ENCODE data around the gene CADM3. TPM values are rescaled to one million over a fixed set of nuclear protein-coding genes. Genes with fewer than 3 reads are reported as not detected.
A peak's percentile ranks its signal among the peaks of the same experiment; 100 is the strongest.

CADM3 gene, protein sequence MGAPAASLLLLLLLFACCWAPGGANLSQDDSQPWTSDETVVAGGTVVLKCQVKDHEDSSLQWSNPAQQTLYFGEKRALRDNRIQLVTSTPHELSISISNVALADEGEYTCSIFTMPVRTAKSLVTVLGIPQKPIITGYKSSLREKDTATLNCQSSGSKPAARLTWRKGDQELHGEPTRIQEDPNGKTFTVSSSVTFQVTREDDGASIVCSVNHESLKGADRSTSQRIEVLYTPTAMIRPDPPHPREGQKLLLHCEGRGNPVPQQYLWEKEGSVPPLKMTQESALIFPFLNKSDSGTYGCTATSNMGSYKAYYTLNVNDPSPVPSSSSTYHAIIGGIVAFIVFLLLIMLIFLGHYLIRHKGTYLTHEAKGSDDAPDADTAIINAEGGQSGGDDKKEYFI
- total RNA-seq: 1 to 10 TPM in 3 of 4 donors, under 1 TPM in 1; 0.73 to 4.8 (median 3.8) TPM

DNA sequence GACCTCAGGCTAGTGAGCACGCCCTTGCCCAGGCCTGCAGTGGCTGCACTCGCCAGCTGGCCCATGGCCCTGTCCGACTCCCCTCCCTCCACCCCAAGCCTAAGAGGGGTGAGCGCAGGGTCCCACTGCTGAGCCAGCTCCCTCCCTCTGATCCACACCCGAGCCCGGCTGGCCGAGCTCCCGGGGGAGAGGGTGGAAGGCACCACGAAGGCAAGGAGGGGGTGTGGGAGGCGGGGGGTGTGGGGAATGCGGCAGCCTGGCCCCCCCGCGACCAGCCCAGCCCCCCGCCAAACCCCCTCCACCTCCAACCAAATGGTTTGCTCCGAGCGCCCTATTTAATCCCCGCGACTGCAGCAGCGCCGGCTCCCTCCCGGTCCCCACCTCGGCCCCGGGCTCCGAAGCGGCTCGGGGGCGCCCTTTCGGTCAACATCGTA is at the start of gene CADM3:
Gene CADM3 (plus strand): TSS at position 362 of the 434 bp plus-strand sequence. CDS start 151 bp downstream, outside the sequence.
- peaks cover 7% of the 10 kb centered on the region for H3K27me3 ChIP-seq
- DNase-seq: no peak
- peak within 1 kb of the TSS in 1 of 3 donors; percentile 9 for H3K4me3 ChIP-seq (replicated peaks in 1 of 3)
- WGBS, 2 donors: 0 to 3% methylated on average over 5 to 11 of the region's 29 CpGs
- H3K27ac ChIP-seq: no peak within 1 kb of the TSS
- H3K4me1 ChIP-seq: peaks cover 0 to 18% of the 10 kb centered on the region in 2 donors
- TF ChIP-seq, protein P1, sequence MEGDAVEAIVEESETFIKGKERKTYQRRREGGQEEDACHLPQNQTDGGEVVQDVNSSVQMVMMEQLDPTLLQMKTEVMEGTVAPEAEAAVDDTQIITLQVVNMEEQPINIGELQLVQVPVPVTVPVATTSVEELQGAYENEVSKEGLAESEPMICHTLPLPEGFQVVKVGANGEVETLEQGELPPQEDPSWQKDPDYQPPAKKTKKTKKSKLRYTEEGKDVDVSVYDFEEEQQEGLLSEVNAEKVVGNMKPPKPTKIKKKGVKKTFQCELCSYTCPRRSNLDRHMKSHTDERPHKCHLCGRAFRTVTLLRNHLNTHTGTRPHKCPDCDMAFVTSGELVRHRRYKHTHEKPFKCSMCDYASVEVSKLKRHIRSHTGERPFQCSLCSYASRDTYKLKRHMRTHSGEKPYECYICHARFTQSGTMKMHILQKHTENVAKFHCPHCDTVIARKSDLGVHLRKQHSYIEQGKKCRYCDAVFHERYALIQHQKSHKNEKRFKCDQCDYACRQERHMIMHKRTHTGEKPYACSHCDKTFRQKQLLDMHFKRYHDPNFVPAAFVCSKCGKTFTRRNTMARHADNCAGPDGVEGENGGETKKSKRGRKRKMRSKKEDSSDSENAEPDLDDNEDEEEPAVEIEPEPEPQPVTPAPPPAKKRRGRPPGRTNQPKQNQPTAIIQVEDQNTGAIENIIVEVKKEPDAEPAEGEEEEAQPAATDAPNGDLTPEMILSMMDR (IDR thresholded peaks at IDR 0.05): no peak
- no peak for TF ChIP-seq POLR2A (IDR thresholded peaks at IDR 0.05)
- intact Hi-C loops (cut with DNase I): no loop called here
- no peaks in the 10 kb centered on the region for H3K36me3 ChIP-seq
- H3K9me3 ChIP-seq: no peaks in the 10 kb centered on the region

DNA sequence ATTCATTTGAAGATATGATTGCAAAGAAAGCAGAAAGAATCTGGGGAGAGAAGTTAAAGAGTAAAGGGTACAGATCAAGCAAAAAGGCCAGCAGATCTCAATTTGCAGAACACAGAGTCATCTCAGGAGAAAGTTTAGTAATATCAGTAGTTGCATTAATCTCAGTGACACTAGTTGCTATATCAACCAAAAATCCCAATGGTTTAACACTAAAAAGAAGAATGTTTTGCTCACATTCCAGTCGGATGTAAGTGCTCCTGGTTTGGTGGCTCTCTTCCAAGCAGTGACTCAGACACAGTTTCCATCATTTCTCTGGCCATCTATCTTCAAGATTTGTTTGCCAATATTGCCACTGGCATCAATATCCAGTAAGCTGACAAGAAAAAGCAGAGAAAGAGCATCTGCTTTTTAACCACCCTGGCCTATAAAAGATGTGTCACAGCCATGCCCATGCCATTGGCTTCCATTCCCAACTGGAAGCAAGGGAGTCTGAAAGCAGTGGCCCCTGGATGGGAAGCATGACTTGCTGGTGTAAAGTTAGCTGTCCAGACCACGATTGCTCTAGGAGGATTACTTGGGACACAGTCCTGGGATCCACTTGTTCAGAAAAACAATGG is 49.3 kb upstream of the CADM3 start:
- intact Hi-C loops (cut with DNase I): no loop called here
- no peak for TF ChIP-seq POLR2A (IDR thresholded peaks at IDR 0.05)
- TF ChIP-seq, protein P1 (IDR thresholded peaks at IDR 0.05): no peak
- no peak overlapping the region for H3K27ac ChIP-seq
- no peaks in the 10 kb centered on the region for H3K27me3 ChIP-seq
- no peaks in the 10 kb centered on the region for H3K36me3 ChIP-seq
- WGBS, 2 donors: 37 to 53% methylated on average over 2 of the region's 2 CpGs
- no peaks in the 10 kb centered on the region for H3K4me1 ChIP-seq
- DNase-seq: no peak
- H3K4me3 ChIP-seq (replicated peaks in 1 of 3): no peak overlapping the region
- H3K9me3 ChIP-seq: no peaks in the 10 kb centered on the region

DNA sequence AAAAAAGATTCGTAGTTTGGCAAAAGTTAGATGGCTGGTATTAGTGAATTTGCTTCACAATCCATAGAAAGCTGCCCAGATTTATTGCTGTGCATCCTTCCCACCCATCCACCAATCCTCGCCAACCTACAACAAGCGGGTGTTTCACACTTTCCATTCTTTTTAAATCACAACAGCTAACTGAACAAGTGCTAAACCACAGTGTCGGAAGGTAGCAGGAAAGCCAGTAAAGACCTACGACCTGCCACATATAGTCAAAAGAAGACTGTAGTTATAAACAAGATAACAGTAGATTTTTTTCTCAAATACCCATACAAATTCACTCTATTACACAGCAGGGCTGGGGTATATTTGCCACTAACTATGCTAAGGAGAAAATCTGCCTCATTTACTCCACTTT is 47.8 kb upstream of the CADM3 start:
- Histone ChIP-seq H3K36me3 (no peaks in the 10 kb centered on the region), H3K27ac (no peak overlapping the region), H3K4me1 (no peaks in the 10 kb centered on the region), H3K9me3 (no peaks in the 10 kb centered on the region), H3K27me3 (no peaks in the 10 kb centered on the region), H3K4me3 (replicated peaks in 1 of 3) (no peak overlapping the region)
- DNase-seq: no peak
- 87 to 90% methylated on average over 5 of the region's 5 CpGs for WGBS, 2 donors
- TF ChIP-seq, protein P1 (IDR thresholded peaks at IDR 0.05): no peak
- TF ChIP-seq POLR2A (IDR thresholded peaks at IDR 0.05): no peak
- intact Hi-C loops (cut with DNase I): no loop called here

DNA sequence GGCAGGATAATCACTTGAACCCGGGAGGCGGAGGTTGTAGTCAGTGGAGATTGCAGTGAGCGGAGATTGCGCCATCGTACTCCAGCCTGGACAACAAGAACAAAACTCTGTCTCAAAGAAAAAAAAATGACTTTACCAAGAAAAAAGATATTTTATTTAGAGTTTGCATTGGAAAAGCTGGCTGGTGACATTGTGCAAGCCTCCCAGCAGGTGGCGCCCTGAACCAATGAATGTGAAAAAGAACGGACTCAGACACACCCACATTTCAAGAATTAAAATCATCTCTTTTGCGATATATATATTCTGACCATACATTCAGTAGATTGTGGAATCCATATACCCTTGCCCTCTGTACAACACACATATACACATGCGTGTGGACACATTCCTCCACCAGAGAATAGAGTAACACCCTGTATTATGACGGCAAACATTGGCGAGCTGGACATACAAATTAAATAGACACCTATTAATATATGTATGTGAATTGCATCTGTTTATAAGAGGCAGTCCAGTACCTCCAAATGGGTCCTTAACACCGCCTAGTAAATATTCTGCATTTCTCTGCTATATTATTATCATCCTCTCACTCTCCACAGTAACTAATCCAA is 39.0 kb upstream of the CADM3 start:
- WGBS, 2 donors: 55 to 57% methylated on average over 12 of the region's 12 CpGs
- TF ChIP-seq POLR2A (IDR thresholded peaks at IDR 0.05): no peak
- TF ChIP-seq, protein P1 (IDR thresholded peaks at IDR 0.05): peak; percentile 30 to 84 (median 59)
- no peaks in the 10 kb centered on the region for H3K9me3 ChIP-seq
- DNase-seq: peak; percentile 24 to 62
- H3K27me3 ChIP-seq: no peaks in the 10 kb centered on the region
- H3K4me1 ChIP-seq: no peaks in the 10 kb centered on the region
- intact Hi-C loops (cut with DNase I): no loop called here
- H3K27ac ChIP-seq: no peak overlapping the region
- H3K36me3 ChIP-seq: no peaks in the 10 kb centered on the region
- no peak overlapping the region for H3K4me3 ChIP-seq (replicated peaks in 1 of 3)

Measured in thyroid gland (tissue), 4 donors.